Liver (tissue), 9 donors: ENCODE measurements around the gene GIMAP2. TPM values are rescaled to one million over a fixed set of nuclear protein-coding genes. Genes with fewer than 3 reads are reported as not detected.

Experiments
- DNase-seq: peaks from one replicate; pipeline ENCODE4 v3.0.0-alpha.2; 2017; ENCODE audit warnings: low spot score
- H3K27ac ChIP-seq, 2 donors: one replicate each; pipeline ENCODE4 v1.7.0; 2013; ENCODE audit warnings: inconsistent platforms in 2 of 2, low read length in 2 of 2, control low read depth in 1 of 2, low read depth in 1 of 2, mild to moderate bottlenecking in 1 of 2
- H3K27me3 ChIP-seq, 4 donors: one replicate each; pipeline versions ENCODE4 v1.6.1 to v1.7.0; 2013; ENCODE audit warnings: low read length in 3 of 4, inconsistent platforms in 1 of 4, mild to moderate bottlenecking in 1 of 4, moderate library complexity in 1 of 4; ENCODE audit not compliant: control insufficient read depth in 4 of 4, insufficient read depth in 4 of 4
- H3K36me3 ChIP-seq, 4 donors: one replicate each; pipeline versions ENCODE4 v1.6.1 to v1.7.0; 2013; ENCODE audit warnings: low read length in 3 of 4, mild to moderate bottlenecking in 3 of 4, low read depth in 1 of 4, moderate library complexity in 1 of 4; ENCODE audit not compliant: control insufficient read depth in 4 of 4, insufficient read depth in 3 of 4
- H3K4me1 ChIP-seq, 4 donors: one replicate each; pipeline versions ENCODE4 v1.6.1 to v1.7.0; 2013; ENCODE audit warnings: low read length in 3 of 4, mild to moderate bottlenecking in 3 of 4, moderate library complexity in 1 of 4; ENCODE audit not compliant: control insufficient read depth in 4 of 4, insufficient read depth in 4 of 4
- H3K4me3 ChIP-seq, 3 donors: one replicate each; pipeline versions ENCODE4 v1.6.1 to v1.7.0; 2013; ENCODE audit warnings: low read length in 3 of 3, control low read depth in 1 of 3, low read depth in 1 of 3, mild to moderate bottlenecking in 1 of 3
- H3K9ac ChIP-seq, 2 donors: one replicate each; pipeline ENCODE4 v1.7.0; 2013; ENCODE audit warnings: low read length in 2 of 2, mild to moderate bottlenecking in 2 of 2, moderate library complexity in 2 of 2, control low read depth in 1 of 2, low read depth in 1 of 2
- H3K9me3 ChIP-seq, 4 donors: one replicate each; pipeline versions ENCODE4 v1.6.1 to v1.7.0; 2013; ENCODE audit warnings: low read length in 3 of 4; ENCODE audit not compliant: control insufficient read depth in 4 of 4
- ATF3 ChIP-seq: IDR thresholded peaks from 2 replicates; pipeline ENCODE4 v1.6.1; 2016; ENCODE audit warnings: antibody characterized with exemption
- CTCF ChIP-seq: fragments of 150-350 bp; IDR thresholded peaks from 2 replicates; pipeline ENCODE4 v1.5.1; 2017; ENCODE audit warnings: improper control_type of control experiment, low read depth, low read length; ENCODE audit not compliant: missing input control
- EGR1 ChIP-seq, 2 donors: IDR thresholded peaks; 2 replicates each; pipeline ENCODE4 v1.6.1; 2016 to 2018; ENCODE audit warnings: antibody characterized with exemption in 2 of 2, low read depth in 2 of 2
- FOXA2 ChIP-seq: IDR thresholded peaks from 2 replicates; pipeline ENCODE4 v1.6.1; 2016; ENCODE audit warnings: antibody characterized with exemption
- GABPA ChIP-seq, 2 donors: IDR thresholded peaks in 1 of 2; conservative IDR thresholded peaks in 1 of 2; 2 replicates each; pipeline ENCODE4 v1.6.1; 2016; ENCODE audit warnings: antibody characterized with exemption in 2 of 2, mild to moderate bottlenecking in 1 of 2, moderate library complexity in 1 of 2
- HNF4A ChIP-seq, 2 donors: conservative IDR thresholded peaks; 2 replicates each; pipeline ENCODE4 v1.6.1; 2016; ENCODE audit warnings: antibody characterized with exemption in 2 of 2, mild to moderate bottlenecking in 2 of 2
- HNF4G ChIP-seq: IDR thresholded peaks from 2 replicates; pipeline ENCODE4 v1.6.1; 2016; ENCODE audit warnings: antibody characterized with exemption
- JUND ChIP-seq, 2 donors: IDR thresholded peaks; 2 replicates each; pipeline ENCODE4 v1.6.1; 2016; ENCODE audit warnings: antibody characterized with exemption in 2 of 2
- MAX ChIP-seq: IDR thresholded peaks from 2 replicates; pipeline ENCODE4 v1.6.1; 2016; ENCODE audit warnings: antibody characterized with exemption
- NR2F2 ChIP-seq: IDR thresholded peaks from 2 replicates; pipeline ENCODE4 v1.6.1; 2016; ENCODE audit warnings: antibody characterized with exemption
- RAD21 ChIP-seq, 2 donors: IDR thresholded peaks; 2 replicates each; pipeline ENCODE4 v1.6.1; 2016; ENCODE audit warnings: antibody characterized with exemption in 2 of 2, mild to moderate bottlenecking in 2 of 2
- REST ChIP-seq: IDR thresholded peaks from 2 replicates; pipeline ENCODE4 v1.6.1; 2016; ENCODE audit warnings: antibody characterized with exemption, mild to moderate bottlenecking
- SP1 ChIP-seq: IDR thresholded peaks from 2 replicates; pipeline ENCODE4 v1.6.1; 2018; ENCODE audit warnings: antibody characterized with exemption, mild to moderate bottlenecking
- ZBTB33 ChIP-seq: IDR thresholded peaks from 2 replicates; pipeline ENCODE4 v1.6.1; 2016; ENCODE audit warnings: antibody characterized with exemption
- WGBS: extraction: QIAGEN DNeasy Blood & Tissue Kit; methylation state at CpG from one replicate; pipeline ENCODE4 v1.1.7; 2013; 5-methylcytosine and 5-hydroxymethylcytosine counted together
- polyA plus RNA-seq, 2 donors: library from polyadenylated mRNA; stranded (reverse) in 1 of 2; unstranded in 1 of 2; fragments of 200-250 nt in 1 of 2; fragments of >200 nt in 1 of 2; fragmentation: Nextera tagmentation in 1 of 2; extraction: Ambion mirVana in 1 of 2; gene quantifications; one replicate each; pipeline versions ENCODE4 v1.2.1 to v1.2.3, GENCODE V29; 2013 to 2015
- total RNA-seq, 2 donors: library from RNA; depleted of rRNA; stranded (reverse); fragments of >200 nt; gene quantifications; one replicate each; pipeline ENCODE4 v1.2.3, GENCODE V29; 2014
- donor health status: healthy.
- donor health status: healthy.
- donor health status: healthy.
- donor health status: healthy.
- donor health status: healthy.

GIMAP2 gene
- total and polyA plus RNA-seq, 4 donors = 4.9 to 9.2 (median 6.0) TPM

GRCh38 chr7:150642926-150643325, 42.6 kb upstream of the GIMAP2 start (continued):
- no peak for TF ChIP-seq CTCF
- TF ChIP-seq RAD21 (IDR thresholded peaks at IDR 0.05) = no peak
- TF ChIP-seq SP1 = no peak
- no peak for TF ChIP-seq JUND (IDR thresholded peaks at IDR 0.05)
- TF ChIP-seq HNF4A (conservative IDR thresholded peaks at IDR 0.05) = no peak
- no peak for TF ChIP-seq ATF3
- TF ChIP-seq MAX = no peak
- TF ChIP-seq EGR1 (IDR thresholded peaks at IDR 0.05; ENCODE audit: low read depth in 2 of 2) = no peak
- TF ChIP-seq FOXA2 = no peak

- no peak overlapping the region for H3K4me3 ChIP-seq
- TF ChIP-seq SP1 = no peak
- no peak for TF ChIP-seq EGR1 (IDR thresholded peaks at IDR 0.05; ENCODE audit: low read depth in 2 of 2)
- no peak for TF ChIP-seq CTCF
- no peak for TF ChIP-seq GABPA (IDR thresholded peaks at IDR 0.05 in 1 of 2, conservative IDR thresholded peaks at IDR 0.05 in 1 of 2)
- no peak for TF ChIP-seq NR2F2
- no peak for TF ChIP-seq ZBTB33
- TF ChIP-seq REST = no peak
- no peak for TF ChIP-seq FOXA2
- TF ChIP-seq HNF4G = no peak
- TF ChIP-seq MAX = no peak
- no peak for TF ChIP-seq JUND (IDR thresholded peaks at IDR 0.05)
- TF ChIP-seq RAD21 (IDR thresholded peaks at IDR 0.05) = no peak
- no peak for TF ChIP-seq HNF4A (conservative IDR thresholded peaks at IDR 0.05)
Measured at GRCh38 chr7:150645259-150646020, 40.1 kb upstream of the GIMAP2 start.

More at GRCh38 chr7:150645259-150646020, 40.1 kb upstream of the GIMAP2 start:
- DNase-seq = no peak
- Histone ChIP-seq H3K9ac (no peak overlapping the region), H3K9me3 (no peaks in the 10 kb centered on the region), H3K4me1 (no peaks in the 10 kb centered on the region), H3K27ac (no peak overlapping the region), H3K27me3 (no peaks in the 10 kb centered on the region), H3K36me3 (no peaks in the 10 kb centered on the region)
- WGBS = 83% methylated on average over 6 of the region's 6 CpGs
